IMR-90 (cell line): ENCODE measurements around the gene DPF3. TPM values are rescaled to one million over a fixed set of nuclear protein-coding genes. Genes with fewer than 3 reads are reported as not detected.
A peak's percentile ranks its signal among the peaks of the same experiment; 100 is the strongest.

Experiments
- ATAC-seq: fragments of 200-7000 bp; cut with Tn5 transposase; 2 replicates; pipeline ENCODE4 v1.9.1; 2020; ENCODE audit warnings: low read depth, mild to moderate bottlenecking, moderate library complexity
- BruUV-seq: library from RNA; stranded (reverse); fragments of 400-500 nt; replicated peaks from 2 replicates; lab custom pipeline; 2021; lab: Mats Ljungman, UMichigan
- CTCF ChIA-PET: fragments of 300-600 bp; formaldehyde crosslinking; extraction: SDS; loops from one replicate; lab custom pipeline; 2021; ENCODE audit warnings: antibody characterized with exemption; lab: Yijun Ruan, JAX
- POLR2A ChIA-PET: fragments of 300-600 bp; sonication (Branson Sonifier 250); formaldehyde crosslinking; loops from one replicate; lab custom pipeline; 2022; ENCODE audit warnings: antibody characterized with exemption; ENCODE audit not compliant: unreplicated experiment; lab: Charles Lee
- DNase-seq: peaks from one replicate; pipeline ENCODE4 v3.0.0; 2013
- H2AFZ ChIP-seq: replicated peaks from 2 replicates; pipeline ENCODE3; 2013; ENCODE audit warnings: low read length, mild to moderate bottlenecking; ENCODE audit not compliant: poor library complexity
- H2AK5ac ChIP-seq: 2 replicates; pipeline ENCODE4 v1.6.1; 2013; ENCODE audit warnings: low read depth, low read length, inconsistent platforms
- H2AK9ac ChIP-seq: replicated peaks from 2 replicates; pipeline ENCODE3; 2013; ENCODE audit warnings: mild to moderate bottlenecking, low read depth, low read length, moderate library complexity; ENCODE audit not compliant: poor library complexity
- H2BK120ac ChIP-seq: 2 replicates; pipeline ENCODE4 v1.6.1; 2013; ENCODE audit warnings: low read depth, low read length, inconsistent platforms
- H2BK15ac ChIP-seq: 3 replicates; pipeline ENCODE4 v1.6.1; 2013; ENCODE audit warnings: low read depth, low read length, inconsistent platforms
- H2BK20ac ChIP-seq: 2 replicates; pipeline ENCODE4 v1.6.1; 2013; ENCODE audit warnings: low read depth, mild to moderate bottlenecking, inconsistent platforms, low read length, moderate library complexity
- H2BK5ac ChIP-seq: 2 replicates; pipeline ENCODE4 v1.6.1; 2013; ENCODE audit warnings: mild to moderate bottlenecking, low read depth, low read length, inconsistent platforms; ENCODE audit not compliant: poor library complexity, severe bottlenecking
- H3K14ac ChIP-seq: replicated peaks from 2 replicates; pipeline ENCODE4 v1.6.1; 2013; ENCODE audit warnings: low read depth, low read length, inconsistent platforms
- H3K18ac ChIP-seq: 2 replicates; pipeline ENCODE4 v1.6.1; 2013; ENCODE audit warnings: low read depth, low read length, control low read depth
- H3K23ac ChIP-seq: 2 replicates; pipeline ENCODE4 v1.6.1; 2013; ENCODE audit warnings: low read depth, low read length, inconsistent platforms
- H3K27ac ChIP-seq: 2 replicates; pipeline ENCODE4 v1.5.1; 2013; ENCODE audit warnings: mild to moderate bottlenecking, control low read depth, low read length; ENCODE audit not compliant: insufficient read depth
- H3K27me3 ChIP-seq: 2 replicates; pipeline ENCODE4 v1.6.1; 2013; ENCODE audit warnings: low read length; ENCODE audit not compliant: control insufficient read depth, insufficient read depth
- H3K36me3 ChIP-seq: 2 replicates; pipeline ENCODE4 v1.6.1; 2013; ENCODE audit warnings: low read length, mixed read lengths; ENCODE audit not compliant: control insufficient read depth, insufficient read depth
- H3K4ac ChIP-seq: 2 replicates; pipeline ENCODE4 v1.6.1; 2013; ENCODE audit warnings: low read depth, low read length, inconsistent platforms
- H3K4me1 ChIP-seq: 2 replicates; pipeline ENCODE4 v1.6.1; 2013; ENCODE audit warnings: low read length, mixed read lengths; ENCODE audit not compliant: control insufficient read depth, insufficient read depth
- H3K4me2 ChIP-seq: 2 replicates; pipeline ENCODE4 v1.6.1; 2013; ENCODE audit warnings: low read depth, mild to moderate bottlenecking, control low read depth, low read length, moderate library complexity
- H3K4me3 ChIP-seq: 2 replicates; pipeline ENCODE4 v1.5.1; 2013; ENCODE audit warnings: low read depth, mild to moderate bottlenecking, control low read depth, low read length, moderate library complexity; ENCODE audit not compliant: insufficient read depth
- H3K56ac ChIP-seq: 2 replicates; pipeline ENCODE4 v1.6.1; 2013; ENCODE audit warnings: low read length, inconsistent platforms; ENCODE audit not compliant: insufficient read depth; ENCODE audit errors: extremely low read depth
- H3K79me1 ChIP-seq, 2 experiments: 2 replicates each; pipeline ENCODE4 v1.6.1; 2013; ENCODE audit warnings: low read length in 2 of 2, inconsistent platforms in 1 of 2, low read depth in 1 of 2
- H3K9ac ChIP-seq: 2 replicates; pipeline ENCODE4 v1.6.1; 2013; ENCODE audit warnings: low read depth, low read length, control low read depth
- H3K9me1 ChIP-seq: 2 replicates; pipeline ENCODE4 v1.6.1; 2013; ENCODE audit warnings: low read length, inconsistent platforms; ENCODE audit not compliant: insufficient read depth
- H3K9me3 ChIP-seq: 2 replicates; pipeline ENCODE4 v1.6.1; 2013; ENCODE audit warnings: low read length; ENCODE audit not compliant: control insufficient read depth, insufficient read depth
- H4K20me1 ChIP-seq: 2 replicates; pipeline ENCODE4 v1.6.1; 2013; ENCODE audit warnings: low read length, inconsistent platforms; ENCODE audit not compliant: insufficient read depth
- H4K5ac ChIP-seq: 2 replicates; pipeline ENCODE4 v1.6.1; 2013; ENCODE audit warnings: mild to moderate bottlenecking, low read depth, low read length, control low read depth
- H4K8ac ChIP-seq, 2 experiments: 2 replicates each; pipeline ENCODE4 v1.6.1; 2013; ENCODE audit warnings: low read depth in 2 of 2, low read length in 2 of 2, control low read depth in 1 of 2, inconsistent platforms in 1 of 2
- H4K91ac ChIP-seq: 2 replicates; pipeline ENCODE4 v1.6.1; 2013; ENCODE audit warnings: low read depth, low read length, inconsistent platforms; ENCODE audit not compliant: insufficient read depth
- BHLHE40 ChIP-seq: fragments of 150-350 bp; IDR thresholded peaks from 2 replicates; pipeline ENCODE4 v1.6.1; 2016; ENCODE audit warnings: mild to moderate bottlenecking, low read depth, low read length
- CHD1 ChIP-seq: IDR thresholded peaks from 2 replicates; pipeline ENCODE4 v1.6.1; 2012; ENCODE audit warnings: low read depth, low read length, improper control_type of control experiment
- CTCF ChIP-seq: conservative IDR thresholded peaks from 2 replicates; pipeline ENCODE4 v1.5.1; 2012; ENCODE audit warnings: mild to moderate bottlenecking, low read depth, low read length, improper control_type of control experiment
- ELK1 ChIP-seq: fragments of 150-350 bp; IDR thresholded peaks from 2 replicates; pipeline ENCODE4 v1.6.1; 2016; ENCODE audit warnings: low read depth, mild to moderate bottlenecking, low read length, moderate library complexity, borderline replicate concordance
- MAFK ChIP-seq: IDR thresholded peaks from 2 replicates; pipeline ENCODE4 v1.6.1; 2012; ENCODE audit warnings: low read depth, low read length, improper control_type of control experiment
- MAZ ChIP-seq: IDR thresholded peaks from 2 replicates; pipeline ENCODE4 v1.6.1; 2012; ENCODE audit warnings: low read depth, mild to moderate bottlenecking, low read length, improper control_type of control experiment, moderate library complexity, borderline replicate concordance
- MXI1 ChIP-seq: IDR thresholded peaks from 2 replicates; pipeline ENCODE4 v1.6.1; 2012; ENCODE audit warnings: low read depth, mild to moderate bottlenecking, low read length, moderate library complexity, borderline replicate concordance
- NFE2L2 ChIP-seq: fragments of 150-350 bp; IDR thresholded peaks from 2 replicates; pipeline ENCODE4 v1.6.1; 2016; ENCODE audit warnings: low read depth, mild to moderate bottlenecking, low read length
- POLR2A ChIP-seq: IDR thresholded peaks from 2 replicates; pipeline ENCODE4 v1.6.1; 2012; ENCODE audit warnings: mild to moderate bottlenecking, low read depth, low read length
- RCOR1 ChIP-seq: IDR thresholded peaks from 2 replicates; pipeline ENCODE4 v1.6.1; 2012; ENCODE audit warnings: mild to moderate bottlenecking, low read length, improper control_type of control experiment; ENCODE audit not compliant: insufficient replicate concordance
- RFX5 ChIP-seq: IDR thresholded peaks from 2 replicates; pipeline ENCODE4 v1.8.0; 2012; ENCODE audit warnings: low read depth, mild to moderate bottlenecking, low read length, moderate library complexity
- WGBS, 2 experiments: methylation state at CpG; one replicate each; pipeline versions ENCODE4 v1.1.5 to v1.1.7; 2013; ENCODE audit warnings: missing lambda C conversion rate in 2 of 2; ENCODE audit not compliant: insufficient read length in 1 of 2; ENCODE audit errors: extremely low coverage in 2 of 2; 5-methylcytosine and 5-hydroxymethylcytosine counted together
- dilution Hi-C: fragments of 300-500 bp; cut with HindIII; formaldehyde crosslinking; loops from one replicate; pipeline ENCODE4 v1.14.3; 2018; ENCODE audit warnings: low sequenced_read_pairs; ENCODE audit not compliant: unreplicated experiment
- in situ Hi-C: fragments of 300-500 bp; cut with MboI; formaldehyde crosslinking; loops from 3 replicates; pipeline ENCODE4 v1.14.3; 2019; ENCODE audit warnings: low sequenced_read_pairs, inconsistent platforms, mixed read lengths
- intact Hi-C: fragments of 100-400 bp; cut with micrococcal nuclease; formaldehyde crosslinking; loops from 2 replicates; pipeline ENCODE4 v1.10.0; 2022
- polyA plus RNA-seq, 3 experiments: library from polyadenylated mRNA; depleted of rRNA; stranded (reverse); fragments of >200 nt; gene quantifications; 2 replicates each; pipeline ENCODE4 v1.2.3, GENCODE V29; 2012; ENCODE audit warnings: low replicate concordance in 1 of 3
- total RNA-seq: library from RNA; depleted of rRNA; stranded (reverse); fragments of >200 nt; gene quantifications from 2 replicates; pipeline ENCODE4 v1.2.3, GENCODE V29; 2012

The DPF3 gene
- total and polyA plus RNA-seq, 2 of the 4 experiments (the other 2 are of a cell fraction), result 30.5 to 32.8 TPM

- Histone ChIP-seq H4K5ac (no peak overlapping the region), H4K8ac (no peak overlapping the region; a peak in 1 of 4 replicates), H3K27me3 (no peaks in the 10 kb centered on the region), H3K9ac (no peak overlapping the region), H3K23ac (peak overlapping the region; percentile 56; the same call in 1 of the 2 replicates), H3K9me1 (peaks cover 8% of the 10 kb centered on the region), H3K4me3 (no peak overlapping the region), H4K20me1 (peaks cover 63% of the 10 kb centered on the region), H2BK20ac (no peak overlapping the region), H3K4me2 (no peak overlapping the region), H3K79me1 (peaks cover 49 to 89% of the 10 kb centered on the region in 2 experiments), H3K4me1 (peaks cover 17% of the 10 kb centered on the region), H3K18ac (no peak overlapping the region), H2AFZ (peak overlapping the region; percentile 38), H2BK15ac (no peak overlapping the region), H3K9me3 (no peaks in the 10 kb centered on the region), H3K14ac (no peak overlapping the region; the same call in 1 of the 2 replicates), H2BK5ac (no peak overlapping the region), H3K4ac (no peak overlapping the region), H3K36me3 (peaks cover 3% of the 10 kb centered on the region; the same call in 1 of the 2 replicates), H3K56ac (no peak overlapping the region), H4K91ac (no peak overlapping the region), H3K27ac (no peak overlapping the region), H2AK9ac (peak overlapping the region; percentile 39), H2AK5ac (no peak overlapping the region), H2BK120ac (no peak overlapping the region)
- in situ Hi-C loops, result no loop called here
- CTCF ChIA-PET, result no interaction called here
- POLR2A ChIA-PET, result no interaction called here
- TF ChIP-seq CTCF (no peak), RCOR1 (no peak), NFE2L2 (no peak), MAZ (no peak), MXI1 (no peak), ELK1 (no peak), CHD1 (no peak), RFX5 (no peak), BHLHE40 (no peak), POLR2A (no peak), MAFK (no peak)
- intact Hi-C loops, result no loop called here
- WGBS, 2 experiments, result no CpG with 5 or more reads among the region's 4 CpGs
- no TSS peak for BruUV-seq
- dilution Hi-C loops, result no loop called here
- DNase-seq (no peak), ATAC-seq (no peak)
Measured at GRCh38 chr14:72884386-72884785, 9.5 kb downstream of the DPF3 start.
